ENCODE data around the gene IL36A. TPM values are rescaled to one million over a fixed set of nuclear protein-coding genes. Genes with fewer than 3 reads are reported as not detected.

Gene IL36A
- total RNA-seq, 4 donors from 2014 or later, result not detected

GRCh38 chr2:113056521-113056920, 51.3 kb downstream of the IL36A start:
- TF ChIP-seq CTCF (IDR thresholded peaks at IDR 0.05; ENCODE audit: low read depth), result no peak

- no peak for TF ChIP-seq CTCF (IDR thresholded peaks at IDR 0.05; ENCODE audit: low read depth)
Measured at GRCh38 chr2:113057117-113057516, 51.9 kb downstream of the IL36A start.

Small RNA genes within 50 kb of the gene (small RNA-seq; reads per million reads assigned to genes)
- gene HMGN2P23, result not detected

Other genes starting within 250 kb of the IL36A start
- gene CKAP2L, start 240.8 kb upstream of the IL36A start, total RNA-seq, result 1 to 10 TPM in 2 of 4 donors, under 1 TPM in 1, not detected in 1; 0.19 to 3.1 (median 1.5) TPM
- not detected for gene IL1A, start 221.0 kb upstream of the IL36A start, total RNA-seq
- gene IL1B, start 168.7 kb upstream of the IL36A start, total RNA-seq, result 1 to 10 TPM in 1 of 4 donors, not detected in 3; 1.1 TPM
- not detected for gene IL37, start 94.3 kb upstream of the IL36A start, total RNA-seq
- not detected for gene IL36G, start 27.5 kb upstream of the IL36A start, total RNA-seq
- not detected for gene IL36B, start 47.4 kb downstream of the IL36A start, total RNA-seq
- gene IL36RN, start 53.7 kb downstream of the IL36A start, total RNA-seq, result not detected
- not detected for gene IL1F10, start 62.5 kb downstream of the IL36A start, total RNA-seq
- 100 to 1,000 TPM in 1 of 4 donors, 1 to 10 TPM in 2, under 1 TPM in 1; 0.98 to 105 (median 6.0) TPM for gene IL1RN, start 122.1 kb downstream of the IL36A start, total RNA-seq
- 10 to 100 TPM in 1 of 4 donors, 1 to 10 TPM in 3; 2.8 to 14.8 (median 5.6) TPM for gene PSD4, start 168.5 kb downstream of the IL36A start, total RNA-seq